ENCODE measurements around the gene QPRT. TPM values are rescaled to one million over a fixed set of nuclear protein-coding genes. Genes with fewer than 3 reads are reported as not detected.
A peak's percentile ranks its signal among the peaks of the same experiment; 100 is the strongest.
"Not testable (repeated sequence)": the region's sequence is repeated elsewhere in the genome, so short reads cannot be mapped to it uniquely, and the experiment has no call there.

The QPRT gene
- total RNA-seq, 2 experiments from 2014 or later: 13.3 to 15.7 TPM

GRCh38 chr16:29719063-29719462 lies 40.1 kb downstream of the QPRT start:
- Mint-ChIP-seq H3K36me3 (no peaks in the 10 kb centered on the region), H3K27me3 (peaks cover 2% of the 10 kb centered on the region), H3K27ac (no peak overlapping the region), H3K4me1 (peaks cover 8% of the 10 kb centered on the region), H3K4me3 (no peak overlapping the region), H3K9me3 (ENCODE audit: low read depth) (no peaks in the 10 kb centered on the region)
- ATAC-seq (no peak), DNase-seq (no peak)
- CTCF ChIA-PET: interaction anchor here (1.9 to 3.5 kb wide), 3 partner anchors 10 to 18 kb away, joined by 6 to 32 read pairs (median 13); no protein-coding TSS in a partner anchor

GRCh38 chr16:29720703-29721102 lies 41.7 kb downstream of the QPRT start:
- no peak overlapping the region for H3K4me3 Mint-ChIP-seq
- peaks cover 8% of the 10 kb centered on the region for H3K4me1 Mint-ChIP-seq

DNA sequence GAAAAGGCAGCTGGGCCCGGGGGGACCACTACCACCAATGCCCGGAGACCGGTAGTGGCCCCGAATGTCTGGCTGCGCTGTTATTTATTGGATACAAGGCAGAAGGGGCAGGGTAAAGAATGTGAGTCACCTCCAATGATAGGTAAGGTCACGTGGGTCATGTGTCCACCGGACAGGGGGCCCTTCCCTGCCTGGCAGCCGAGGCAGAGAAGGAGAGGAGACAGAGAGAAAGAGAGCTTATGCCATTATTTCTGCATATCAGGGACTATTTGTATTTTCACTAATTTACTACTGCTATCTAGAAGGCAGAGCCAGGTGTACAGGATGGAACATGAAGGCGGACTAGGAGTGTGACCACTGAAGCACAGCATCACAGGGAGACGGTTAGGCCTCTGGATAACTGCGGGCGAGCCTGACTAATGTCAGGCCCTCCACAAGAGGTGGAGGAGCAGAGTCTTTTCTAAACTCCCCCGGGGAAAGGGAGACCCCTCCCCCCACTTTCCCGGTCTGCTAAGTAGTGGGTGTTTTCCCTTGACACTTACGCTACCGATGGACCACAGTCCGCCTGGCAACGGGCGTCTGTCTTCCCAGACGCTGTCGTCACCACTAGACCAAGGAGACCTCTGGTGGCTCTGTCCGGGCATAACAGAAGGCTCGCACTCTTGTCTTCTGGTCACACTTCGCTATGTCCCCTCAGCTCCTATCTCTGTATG lies 42.3 kb downstream of the QPRT start:
- ATAC-seq: peak; percentile 64

More at GRCh38 chr16:29720703-29721102, 41.7 kb downstream of the QPRT start:
- Mint-ChIP-seq H3K9me3 (ENCODE audit: low read depth) (no peaks in the 10 kb centered on the region), H3K27me3 (no peaks in the 10 kb centered on the region), H3K36me3 (no peaks in the 10 kb centered on the region), H3K27ac (no peak overlapping the region)
- CTCF ChIA-PET: interaction anchor here (0.9 to 3.5 kb wide), 8 partner anchors 11 to 69 kb away, joined by 3 to 32 read pairs (median 5); no protein-coding TSS in a partner anchor
- DNase-seq: no peak
- no peak for ATAC-seq

DNA sequence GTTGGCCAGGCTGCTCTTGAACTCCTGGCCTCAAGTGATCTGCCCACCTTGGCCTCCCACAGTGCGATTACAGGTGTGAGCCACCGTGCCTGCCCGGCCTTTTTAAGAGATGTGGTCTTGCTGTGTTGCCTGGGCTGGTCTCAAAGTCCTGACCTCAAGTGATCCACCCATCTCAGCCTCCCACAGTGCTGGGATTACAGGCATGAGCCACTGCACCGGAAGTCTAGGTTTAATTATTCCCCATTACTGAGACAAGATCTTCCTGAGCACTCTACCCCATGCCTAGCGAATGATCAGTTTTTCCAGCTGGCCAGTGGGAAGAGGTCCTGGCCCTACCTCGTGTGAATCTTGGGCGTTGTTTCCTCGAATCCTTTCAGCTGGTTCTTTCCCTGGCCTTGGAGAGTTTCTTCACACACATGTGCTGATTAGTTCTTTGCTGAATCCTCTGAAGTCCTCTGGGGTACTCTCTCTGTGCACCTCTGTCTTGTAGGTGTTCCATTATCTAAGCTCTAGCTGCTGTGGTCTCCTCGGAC lies 47.9 kb downstream of the QPRT start:
- CTCF ChIA-PET: interaction anchor here (1.8 to 6.3 kb wide), 2 partner anchors 26 to 306 kb away, joined by 4 to 54 read pairs; no protein-coding TSS in a partner anchor
- no peak for DNase-seq
- peaks cover 25% of the 10 kb centered on the region for H3K4me1 Mint-ChIP-seq
- H3K27me3 Mint-ChIP-seq: peaks cover 13% of the 10 kb centered on the region
- H3K4me3 Mint-ChIP-seq: no peak overlapping the region
- no peak for ATAC-seq
- no peak overlapping the region for H3K27ac Mint-ChIP-seq
- H3K9me3 Mint-ChIP-seq (ENCODE audit: low read depth): no peaks in the 10 kb centered on the region
- no peaks in the 10 kb centered on the region for H3K36me3 Mint-ChIP-seq

More for the DNA sequence above, 42.3 kb downstream of the QPRT start:
- H3K4me1 Mint-ChIP-seq; H3K36me3 Mint-ChIP-seq; H3K27me3 Mint-ChIP-seq; H3K9me3 Mint-ChIP-seq (ENCODE audit: low read depth); H3K27ac Mint-ChIP-seq; H3K4me3 Mint-ChIP-seq: not testable (repeated sequence)
- peak; percentile 68 for DNase-seq
- CTCF ChIA-PET: interaction anchor here (0.9 to 3.5 kb wide), 11 partner anchors 10 to 122 kb away, joined by 3 to 32 read pairs (median 4); no protein-coding TSS in a partner anchor

DNA sequence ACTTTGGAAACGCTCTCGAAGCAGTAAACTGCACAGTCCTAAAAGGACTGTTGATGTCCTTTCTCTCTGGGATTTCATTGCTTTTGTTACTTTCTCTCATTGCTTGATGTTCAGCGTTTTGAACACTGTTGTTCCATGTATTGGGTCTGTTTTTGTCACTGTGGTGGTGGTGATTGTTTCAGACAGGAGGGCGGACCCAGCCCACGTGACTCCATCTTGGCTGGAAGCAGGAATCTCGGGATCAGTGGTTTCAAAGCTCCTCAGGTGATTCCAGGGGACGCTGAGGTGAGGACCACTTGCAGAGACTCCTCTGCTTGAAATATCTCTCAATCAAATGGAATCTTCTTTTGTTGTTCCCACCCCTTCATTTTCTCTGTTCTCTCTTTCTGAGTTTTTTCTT lies 48.5 kb downstream of the QPRT start:
- DNase-seq: no peak
- Mint-ChIP-seq H3K27me3 (peaks cover 13% of the 10 kb centered on the region), H3K4me1 (peaks cover 31% of the 10 kb centered on the region), H3K9me3 (ENCODE audit: low read depth) (peaks cover 2% of the 10 kb centered on the region), H3K27ac (no peak overlapping the region), H3K4me3 (no peak overlapping the region), H3K36me3 (peaks cover 3% of the 10 kb centered on the region)
- ATAC-seq: no peak
- CTCF ChIA-PET: interaction anchor here (1.8 to 6.3 kb wide), 2 partner anchors 26 to 306 kb away, joined by 4 to 54 read pairs; no protein-coding TSS in a partner anchor

DNA sequence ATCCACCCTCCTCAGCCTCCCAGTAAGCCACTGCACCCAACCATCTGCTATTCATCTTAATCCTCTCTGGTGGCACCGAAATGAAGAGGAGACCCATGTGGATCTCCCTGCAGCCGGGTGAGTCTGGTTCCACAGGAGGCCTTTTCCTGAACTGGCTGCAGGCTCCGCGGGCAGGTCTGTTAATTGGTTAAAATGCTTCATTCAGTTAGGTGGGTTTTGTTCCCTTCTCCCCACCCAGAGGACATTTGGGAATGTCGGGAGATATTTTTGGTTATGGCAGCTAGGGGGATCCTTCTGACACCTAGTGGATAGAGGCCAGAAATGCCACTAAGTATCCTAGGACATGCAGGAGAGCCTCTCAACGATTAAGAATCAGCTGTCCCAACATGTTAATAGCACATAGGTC lies 50.1 kb downstream of the QPRT start:
- peaks cover 4% of the 10 kb centered on the region for H3K9me3 Mint-ChIP-seq (ENCODE audit: low read depth)
- H3K4me1 Mint-ChIP-seq: peaks cover 34% of the 10 kb centered on the region
- CTCF ChIA-PET: interaction anchor here (1.0 to 6.3 kb wide), 13 partner anchors 10 to 705 kb away, joined by 3 to 54 read pairs (median 4); partner anchors contain the start of genes KIF22 and PAGR1
- H3K4me3 Mint-ChIP-seq: no peak overlapping the region
- peaks cover 13% of the 10 kb centered on the region for H3K27me3 Mint-ChIP-seq
- peaks cover 6% of the 10 kb centered on the region for H3K36me3 Mint-ChIP-seq
- H3K27ac Mint-ChIP-seq: no peak overlapping the region
- DNase-seq (no peak), ATAC-seq (no peak)

GRCh38 chr16:29730649-29731048 lies 51.7 kb downstream of the QPRT start:
- H3K9me3 Mint-ChIP-seq (ENCODE audit: low read depth): peaks cover 7% of the 10 kb centered on the region
- peaks cover 12% of the 10 kb centered on the region for H3K36me3 Mint-ChIP-seq
- peaks cover 38% of the 10 kb centered on the region for H3K4me1 Mint-ChIP-seq
- peak overlapping the region; percentile 87 for H3K27ac Mint-ChIP-seq
- CTCF ChIA-PET: interaction anchor here (0.8 to 6.3 kb wide), 8 partner anchors 9 to 119 kb away, joined by 3 to 54 read pairs (median 6); no protein-coding TSS in a partner anchor
- peaks cover 13% of the 10 kb centered on the region for H3K27me3 Mint-ChIP-seq
- peak overlapping the region; percentile 8 for H3K4me3 Mint-ChIP-seq
- ATAC-seq (no peak), DNase-seq (no peak)

- H3K9me3 Mint-ChIP-seq (ENCODE audit: low read depth); H3K27me3 Mint-ChIP-seq: not testable (repeated sequence)
- CTCF ChIA-PET: interaction anchor here (0.7 to 6.3 kb wide), 13 partner anchors 11 to 334 kb away, joined by 3 to 54 read pairs (median 5); partner anchors contain the start of genes ALDOA, KIF22, PAGR1 and ZG16
- H3K4me1 Mint-ChIP-seq: peaks cover 39% of the 10 kb centered on the region
- H3K36me3 Mint-ChIP-seq: peaks cover 15% of the 10 kb centered on the region
- H3K27ac Mint-ChIP-seq: peak overlapping the region; percentile 87
- peak overlapping the region; percentile 0 for H3K4me3 Mint-ChIP-seq
- ATAC-seq (peak; percentile 78), DNase-seq (peak; percentile 75)
These were observed 53.0 kb downstream of the QPRT start for GRCh38 chr16:29731768-29732601.

- no peak for ATAC-seq
- Mint-ChIP-seq H3K36me3 (peaks cover 15% of the 10 kb centered on the region), H3K9me3 (ENCODE audit: low read depth) (peaks cover 7% of the 10 kb centered on the region), H3K4me1 (peaks cover 52% of the 10 kb centered on the region), H3K4me3 (no peak overlapping the region), H3K27ac (no peak overlapping the region), H3K27me3 (no peaks in the 10 kb centered on the region)
- DNase-seq: no peak
- CTCF ChIA-PET: interaction anchor here (1.0 kb wide), 1 partner anchor 19 kb away, joined by 3 read pairs; no protein-coding TSS in a partner anchor
These were observed 55.8 kb downstream of the QPRT start for GRCh38 chr16:29734786-29735185.

DNA sequence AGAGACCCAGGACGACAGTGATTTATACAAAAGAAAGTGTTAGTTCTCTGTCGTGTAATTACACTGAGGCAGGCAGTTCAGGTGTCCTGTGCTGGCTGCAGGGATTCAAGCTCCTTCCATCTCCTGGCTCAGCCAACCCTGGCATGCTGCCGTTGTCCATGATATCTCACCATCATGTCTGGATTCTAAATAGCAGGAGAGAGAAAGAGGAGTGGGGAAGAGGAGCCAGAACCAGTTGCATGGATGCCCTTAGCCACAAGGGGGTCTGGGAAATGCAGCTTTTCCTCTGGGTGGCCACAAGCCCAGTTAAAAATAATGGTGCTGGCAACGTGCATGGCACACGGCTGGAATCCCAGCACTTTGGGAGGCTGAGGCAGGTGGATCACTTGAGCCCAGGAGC lies 57.1 kb downstream of the QPRT start:
- CTCF ChIA-PET: interaction anchor here (1.0 to 1.3 kb wide), 2 partner anchors 8 to 113 kb away, joined by 3 to 5 read pairs; no protein-coding TSS in a partner anchor
- Mint-ChIP-seq H3K36me3 (peaks cover 22% of the 10 kb centered on the region), H3K9me3 (ENCODE audit: low read depth) (peaks cover 7% of the 10 kb centered on the region), H3K4me3 (no peak overlapping the region), H3K27me3 (no peaks in the 10 kb centered on the region), H3K4me1 (peaks cover 56% of the 10 kb centered on the region), H3K27ac (no peak overlapping the region)
- DNase-seq (no peak), ATAC-seq (no peak)

DNA sequence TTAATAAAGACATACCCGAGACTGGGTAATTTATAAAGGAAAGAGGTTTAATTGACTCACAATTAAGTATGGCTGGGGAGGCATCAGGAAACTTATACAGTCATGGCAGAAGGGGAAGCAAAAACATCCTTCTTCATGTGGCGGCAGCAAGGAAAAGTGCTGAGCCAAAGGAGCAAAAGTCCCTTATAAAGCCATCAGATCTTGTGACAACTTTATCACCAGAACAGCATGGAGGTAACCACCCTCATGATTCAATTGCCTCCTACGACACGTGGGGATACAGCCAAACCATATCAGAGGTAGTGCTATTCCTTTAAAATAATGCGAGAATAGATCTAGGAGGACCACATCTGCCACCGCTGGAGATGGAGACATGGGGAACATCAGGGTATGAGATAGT lies 57.8 kb downstream of the QPRT start:
- peaks cover 7% of the 10 kb centered on the region for H3K9me3 Mint-ChIP-seq (ENCODE audit: low read depth)
- no peaks in the 10 kb centered on the region for H3K27me3 Mint-ChIP-seq
- H3K36me3 Mint-ChIP-seq: peaks cover 22% of the 10 kb centered on the region
- peaks cover 57% of the 10 kb centered on the region for H3K4me1 Mint-ChIP-seq
- no peak overlapping the region for H3K27ac Mint-ChIP-seq
- ATAC-seq: no peak
- CTCF ChIA-PET: interaction anchor here (1.0 to 1.3 kb wide), 2 partner anchors 8 to 112 kb away, joined by 3 to 5 read pairs; no protein-coding TSS in a partner anchor
- no peak for DNase-seq
- H3K4me3 Mint-ChIP-seq: no peak overlapping the region

DNA sequence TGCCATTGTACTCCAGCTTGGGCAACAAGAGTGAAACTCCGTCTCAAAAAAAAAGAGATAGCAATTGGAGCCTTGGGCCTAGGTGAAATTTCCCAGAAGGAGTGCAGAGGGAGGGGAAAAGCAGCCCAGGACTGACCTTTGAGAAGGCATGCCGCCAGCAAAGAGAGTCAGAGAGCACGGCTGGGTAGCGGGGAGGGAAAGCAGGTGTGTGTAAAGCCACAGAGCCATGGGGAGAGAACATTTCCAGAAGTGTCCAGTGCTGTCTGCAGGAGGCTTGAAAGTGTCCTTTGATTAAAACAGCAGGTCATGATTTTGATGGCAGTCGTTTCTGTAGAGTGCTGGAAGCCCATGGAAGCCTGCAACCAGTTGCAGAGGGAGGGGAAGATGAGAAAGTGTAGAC lies 58.7 kb downstream of the QPRT start:
- no peak for ATAC-seq
- Mint-ChIP-seq H3K9me3 (ENCODE audit: low read depth) (peaks cover 5% of the 10 kb centered on the region), H3K36me3 (peaks cover 25% of the 10 kb centered on the region), H3K27ac (peak overlapping the region; percentile 89), H3K4me1 (peaks cover 55% of the 10 kb centered on the region), H3K27me3 (no peaks in the 10 kb centered on the region), H3K4me3 (no peak overlapping the region)
- no peak for DNase-seq
- CTCF ChIA-PET: no interaction called here

DNA sequence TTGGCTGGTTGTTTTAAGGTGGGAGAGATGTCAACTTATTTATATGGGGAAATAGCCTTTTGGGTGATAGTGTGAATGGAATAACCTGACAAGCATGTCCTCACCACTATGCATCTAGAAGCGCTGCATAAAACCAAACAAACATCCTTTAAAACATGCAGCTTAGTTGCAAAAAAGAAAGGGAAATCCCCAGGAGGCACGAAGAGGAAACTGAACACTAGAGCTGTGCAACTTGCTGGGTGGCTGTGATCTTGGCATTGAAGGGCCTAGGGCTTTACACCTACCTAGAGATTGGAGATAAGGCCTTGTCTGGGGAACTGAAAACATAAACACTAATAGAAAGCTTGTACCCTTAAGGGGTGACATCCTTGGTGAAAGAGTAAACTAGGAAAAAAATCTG lies 59.5 kb downstream of the QPRT start:
- peak overlapping the region; percentile 89 for H3K27ac Mint-ChIP-seq
- H3K27me3 Mint-ChIP-seq: no peaks in the 10 kb centered on the region
- CTCF ChIA-PET: interaction anchor here (1.0 to 2.0 kb wide), 14 partner anchors 10 to 110 kb away, joined by 3 to 18 read pairs (median 6); partner anchors contain the start of genes KIF22 and PAGR1
- ATAC-seq (peak; percentile 90), DNase-seq (peak; percentile 67)
- peak overlapping the region; percentile 14 for H3K4me3 Mint-ChIP-seq
- peaks cover 56% of the 10 kb centered on the region for H3K4me1 Mint-ChIP-seq
- peaks cover 30% of the 10 kb centered on the region for H3K36me3 Mint-ChIP-seq
- peaks cover 3% of the 10 kb centered on the region for H3K9me3 Mint-ChIP-seq (ENCODE audit: low read depth)
